ENCODE measurements around the gene LRCH3.

DNA sequence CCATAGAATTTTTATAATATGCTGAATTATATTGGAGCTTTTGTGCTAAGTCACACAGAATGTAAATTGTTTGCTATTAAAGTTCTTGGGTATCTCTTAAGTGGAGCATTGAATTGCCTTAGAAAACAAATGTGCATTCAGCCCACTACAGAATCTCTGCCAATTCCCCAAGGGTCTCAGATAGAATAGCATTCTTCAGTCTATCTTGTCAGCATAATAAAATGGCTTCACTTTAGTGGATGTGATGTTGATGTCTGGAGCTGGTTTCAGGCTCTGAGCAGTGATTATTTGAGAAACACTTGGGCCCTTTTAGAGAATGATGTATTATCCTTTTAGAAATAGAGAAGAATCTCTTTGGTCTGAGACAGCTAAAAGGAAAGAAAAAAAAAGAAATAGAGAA, 45.2 kb downstream of the LRCH3 start:
- TF ChIP-seq, protein P1, sequence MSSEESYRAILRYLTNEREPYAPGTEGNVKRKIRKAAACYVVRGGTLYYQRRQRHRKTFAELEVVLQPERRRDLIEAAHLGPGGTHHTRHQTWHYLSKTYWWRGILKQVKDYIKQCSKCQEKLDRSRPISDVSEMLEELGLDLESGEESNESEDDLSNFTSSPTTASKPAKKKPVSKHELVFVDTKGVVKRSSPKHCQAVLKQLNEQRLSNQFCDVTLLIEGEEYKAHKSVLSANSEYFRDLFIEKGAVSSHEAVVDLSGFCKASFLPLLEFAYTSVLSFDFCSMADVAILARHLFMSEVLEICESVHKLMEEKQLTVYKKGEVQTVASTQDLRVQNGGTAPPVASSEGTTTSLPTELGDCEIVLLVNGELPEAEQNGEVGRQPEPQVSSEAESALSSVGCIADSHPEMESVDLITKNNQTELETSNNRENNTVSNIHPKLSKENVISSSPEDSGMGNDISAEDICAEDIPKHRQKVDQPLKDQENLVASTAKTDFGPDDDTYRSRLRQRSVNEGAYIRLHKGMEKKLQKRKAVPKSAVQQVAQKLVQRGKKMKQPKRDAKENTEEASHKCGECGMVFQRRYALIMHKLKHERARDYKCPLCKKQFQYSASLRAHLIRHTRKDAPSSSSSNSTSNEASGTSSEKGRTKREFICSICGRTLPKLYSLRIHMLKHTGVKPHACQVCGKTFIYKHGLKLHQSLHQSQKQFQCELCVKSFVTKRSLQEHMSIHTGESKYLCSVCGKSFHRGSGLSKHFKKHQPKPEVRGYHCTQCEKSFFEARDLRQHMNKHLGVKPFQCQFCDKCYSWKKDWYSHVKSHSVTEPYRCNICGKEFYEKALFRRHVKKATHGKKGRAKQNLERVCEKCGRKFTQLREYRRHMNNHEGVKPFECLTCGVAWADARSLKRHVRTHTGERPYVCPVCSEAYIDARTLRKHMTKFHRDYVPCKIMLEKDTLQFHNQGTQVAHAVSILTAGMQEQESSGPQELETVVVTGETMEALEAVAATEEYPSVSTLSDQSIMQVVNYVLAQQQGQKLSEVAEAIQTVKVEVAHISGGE (tag by site-specific recombination; conservative IDR thresholded peaks at IDR 0.05; ENCODE audit: low read depth), result no peak
- TF ChIP-seq, protein P2, sequence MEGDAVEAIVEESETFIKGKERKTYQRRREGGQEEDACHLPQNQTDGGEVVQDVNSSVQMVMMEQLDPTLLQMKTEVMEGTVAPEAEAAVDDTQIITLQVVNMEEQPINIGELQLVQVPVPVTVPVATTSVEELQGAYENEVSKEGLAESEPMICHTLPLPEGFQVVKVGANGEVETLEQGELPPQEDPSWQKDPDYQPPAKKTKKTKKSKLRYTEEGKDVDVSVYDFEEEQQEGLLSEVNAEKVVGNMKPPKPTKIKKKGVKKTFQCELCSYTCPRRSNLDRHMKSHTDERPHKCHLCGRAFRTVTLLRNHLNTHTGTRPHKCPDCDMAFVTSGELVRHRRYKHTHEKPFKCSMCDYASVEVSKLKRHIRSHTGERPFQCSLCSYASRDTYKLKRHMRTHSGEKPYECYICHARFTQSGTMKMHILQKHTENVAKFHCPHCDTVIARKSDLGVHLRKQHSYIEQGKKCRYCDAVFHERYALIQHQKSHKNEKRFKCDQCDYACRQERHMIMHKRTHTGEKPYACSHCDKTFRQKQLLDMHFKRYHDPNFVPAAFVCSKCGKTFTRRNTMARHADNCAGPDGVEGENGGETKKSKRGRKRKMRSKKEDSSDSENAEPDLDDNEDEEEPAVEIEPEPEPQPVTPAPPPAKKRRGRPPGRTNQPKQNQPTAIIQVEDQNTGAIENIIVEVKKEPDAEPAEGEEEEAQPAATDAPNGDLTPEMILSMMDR (tag by site-specific recombination; IDR thresholded peaks at IDR 0.05), result no peak
- no peak for TF ChIP-seq ZNF76 (tag by site-specific recombination; IDR thresholded peaks at IDR 0.05; ENCODE audit: borderline replicate concordance, low read depth)
- TF ChIP-seq, protein P3, sequence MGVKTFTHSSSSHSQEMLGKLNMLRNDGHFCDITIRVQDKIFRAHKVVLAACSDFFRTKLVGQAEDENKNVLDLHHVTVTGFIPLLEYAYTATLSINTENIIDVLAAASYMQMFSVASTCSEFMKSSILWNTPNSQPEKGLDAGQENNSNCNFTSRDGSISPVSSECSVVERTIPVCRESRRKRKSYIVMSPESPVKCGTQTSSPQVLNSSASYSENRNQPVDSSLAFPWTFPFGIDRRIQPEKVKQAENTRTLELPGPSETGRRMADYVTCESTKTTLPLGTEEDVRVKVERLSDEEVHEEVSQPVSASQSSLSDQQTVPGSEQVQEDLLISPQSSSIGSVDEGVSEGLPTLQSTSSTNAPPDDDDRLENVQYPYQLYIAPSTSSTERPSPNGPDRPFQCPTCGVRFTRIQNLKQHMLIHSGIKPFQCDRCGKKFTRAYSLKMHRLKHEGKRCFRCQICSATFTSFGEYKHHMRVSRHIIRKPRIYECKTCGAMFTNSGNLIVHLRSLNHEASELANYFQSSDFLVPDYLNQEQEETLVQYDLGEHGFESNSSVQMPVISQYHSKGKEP (tag by site-specific recombination; IDR thresholded peaks at IDR 0.05), result no peak
- TF ChIP-seq, protein P4, sequence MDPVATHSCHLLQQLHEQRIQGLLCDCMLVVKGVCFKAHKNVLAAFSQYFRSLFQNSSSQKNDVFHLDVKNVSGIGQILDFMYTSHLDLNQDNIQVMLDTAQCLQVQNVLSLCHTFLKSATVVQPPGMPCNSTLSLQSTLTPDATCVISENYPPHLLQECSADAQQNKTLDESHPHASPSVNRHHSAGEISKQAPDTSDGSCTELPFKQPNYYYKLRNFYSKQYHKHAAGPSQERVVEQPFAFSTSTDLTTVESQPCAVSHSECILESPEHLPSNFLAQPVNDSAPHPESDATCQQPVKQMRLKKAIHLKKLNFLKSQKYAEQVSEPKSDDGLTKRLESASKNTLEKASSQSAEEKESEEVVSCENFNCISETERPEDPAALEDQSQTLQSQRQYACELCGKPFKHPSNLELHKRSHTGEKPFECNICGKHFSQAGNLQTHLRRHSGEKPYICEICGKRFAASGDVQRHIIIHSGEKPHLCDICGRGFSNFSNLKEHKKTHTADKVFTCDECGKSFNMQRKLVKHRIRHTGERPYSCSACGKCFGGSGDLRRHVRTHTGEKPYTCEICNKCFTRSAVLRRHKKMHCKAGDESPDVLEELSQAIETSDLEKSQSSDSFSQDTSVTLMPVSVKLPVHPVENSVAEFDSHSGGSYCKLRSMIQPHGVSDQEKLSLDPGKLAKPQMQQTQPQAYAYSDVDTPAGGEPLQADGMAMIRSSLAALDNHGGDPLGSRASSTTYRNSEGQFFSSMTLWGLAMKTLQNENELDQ (tag by site-specific recombination; IDR thresholded peaks at IDR 0.05; ENCODE audit: low read depth), result no peak
- TF ChIP-seq OSR2 (tag by site-specific recombination; IDR thresholded peaks at IDR 0.05), result no peak
- no peak for TF ChIP-seq ZBTB21 (tag by site-specific recombination; IDR thresholded peaks at IDR 0.05)
- TF ChIP-seq ZNF223 (tag by site-specific recombination; IDR thresholded peaks at IDR 0.05), result no peak
- no peak for TF ChIP-seq ZNF510 (tag by site-specific recombination; IDR thresholded peaks at IDR 0.05; ENCODE audit: insufficient replicate concordance)
- TF ChIP-seq ZNF140 (tag by site-specific recombination; IDR thresholded peaks at IDR 0.05), result no peak
- TF ChIP-seq, protein P5, sequence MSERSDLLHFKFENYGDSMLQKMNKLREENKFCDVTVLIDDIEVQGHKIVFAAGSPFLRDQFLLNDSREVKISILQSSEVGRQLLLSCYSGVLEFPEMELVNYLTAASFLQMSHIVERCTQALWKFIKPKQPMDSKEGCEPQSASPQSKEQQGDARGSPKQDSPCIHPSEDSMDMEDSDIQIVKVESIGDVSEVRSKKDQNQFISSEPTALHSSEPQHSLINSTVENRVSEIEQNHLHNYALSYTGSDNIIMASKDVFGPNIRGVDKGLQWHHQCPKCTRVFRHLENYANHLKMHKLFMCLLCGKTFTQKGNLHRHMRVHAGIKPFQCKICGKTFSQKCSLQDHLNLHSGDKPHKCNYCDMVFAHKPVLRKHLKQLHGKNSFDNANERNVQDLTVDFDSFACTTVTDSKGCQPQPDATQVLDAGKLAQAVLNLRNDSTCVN (tag by site-specific recombination; optimal IDR thresholded peaks at IDR 0.05), result no peak

All from HEK293 (cell line).